ENCODE measurements around the gene OR1K1. TPM values are rescaled to one million over a fixed set of nuclear protein-coding genes. Genes with fewer than 3 reads are reported as not detected.

OR1K1 gene
- total and polyA plus RNA-seq, 9 of the 15 experiments (the other 6 are each of a cell fraction or from before 2014, with no cell fraction given): not detected

- no peaks in the 10 kb centered on the region for H4K20me1 ChIP-seq (replicated peaks; ENCODE audit: control insufficient read depth, insufficient read depth, low read length)
- no peaks in the 10 kb centered on the region for H3K79me2 ChIP-seq (ENCODE audit: control insufficient read depth, insufficient read depth, low read length)
- intact Hi-C loops (cut with micrococcal nuclease): no loop called here
- no peaks in the 10 kb centered on the region for H3K9me1 ChIP-seq (ENCODE audit: control insufficient read depth, insufficient read depth, low read length)
- CTCF ChIA-PET (ENCODE audit: low intra/inter-chr PET ratio): no interaction called here
- no peak overlapping the region for H3K9ac ChIP-seq (ENCODE audit: insufficient read depth in 1 of 2, low read depth in 2 of 2, low read length in 2 of 2)
- peaks cover 36% of the 10 kb centered on the region for H3K36me3 ChIP-seq (ENCODE audit: control insufficient read depth, insufficient read depth, low read length)
- H3K4me2 ChIP-seq (ENCODE audit: insufficient read depth, low read length): no peak overlapping the region
- in situ Hi-C loops (cut with MboI): no loop called here
- no peak overlapping the region for H3K27ac ChIP-seq (ENCODE audit: extremely low read depth, low read depth, low read length)
- no peak overlapping the region for H2AFZ ChIP-seq (ENCODE audit: low read depth, low read length)
- POLR2A ChIA-PET: interaction anchor here (0.8 kb wide), 1 partner anchor 348 kb away, joined by 3 read pairs; no protein-coding TSS in a partner anchor
- TF ChIP-seq FOXO4 (CRISPR knock-in tag; IDR thresholded peaks at IDR 0.05) (no peak), ZNF224 (CRISPR knock-in tag; IDR thresholded peaks at IDR 0.05) (no peak), NFATC3 (IDR thresholded peaks at IDR 0.05) (no peak), TAF9B (IDR thresholded peaks at IDR 0.05; ENCODE audit: partially characterized antibody) (no peak), PML (IDR thresholded peaks at IDR 0.05; ENCODE audit: low read length) (no peak), KDM2B (CRISPR knock-in tag; IDR thresholded peaks at IDR 0.05) (no peak), ZNF12 (CRISPR knock-in tag; IDR thresholded peaks at IDR 0.05) (no peak), TFAM (CRISPR knock-in tag; conservative IDR thresholded peaks at IDR 0.05) (no peak), ATF1 (CRISPR knock-in tag; IDR thresholded peaks at IDR 0.05) (no peak), ATF1 (tag; IDR thresholded peaks at IDR 0.05) (no peak), ZNF165 (CRISPR knock-in tag; IDR thresholded peaks at IDR 0.05; ENCODE audit: borderline replicate concordance) (no peak), NONO (IDR thresholded peaks at IDR 0.05; ENCODE audit: low read depth in 2 of 2, low read length in 1 of 2) (no peak), USF2 (CRISPR knock-in tag; IDR thresholded peaks at IDR 0.05) (no peak)
- TF ChIP-seq, protein P1, sequence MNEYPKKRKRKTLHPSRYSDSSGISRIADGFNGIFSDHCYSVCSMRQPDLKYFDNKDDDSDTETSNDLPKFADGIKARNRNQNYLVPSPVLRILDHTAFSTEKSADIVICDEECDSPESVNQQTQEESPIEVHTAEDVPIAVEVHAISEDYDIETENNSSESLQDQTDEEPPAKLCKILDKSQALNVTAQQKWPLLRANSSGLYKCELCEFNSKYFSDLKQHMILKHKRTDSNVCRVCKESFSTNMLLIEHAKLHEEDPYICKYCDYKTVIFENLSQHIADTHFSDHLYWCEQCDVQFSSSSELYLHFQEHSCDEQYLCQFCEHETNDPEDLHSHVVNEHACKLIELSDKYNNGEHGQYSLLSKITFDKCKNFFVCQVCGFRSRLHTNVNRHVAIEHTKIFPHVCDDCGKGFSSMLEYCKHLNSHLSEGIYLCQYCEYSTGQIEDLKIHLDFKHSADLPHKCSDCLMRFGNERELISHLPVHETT (CRISPR knock-in tag; conservative IDR thresholded peaks at IDR 0.05 in 1 of 2, IDR thresholded peaks at IDR 0.05 in 1 of 2): no peak
- 71% methylated on average over 3 of the region's 3 CpGs for WGBS (ENCODE audit: insufficient coverage, low coverage, missing lambda C conversion rate)
- no TSS peak for BruUV-seq (replicated peaks)
- no peaks in the 10 kb centered on the region for H3K4me1 ChIP-seq (replicated peaks in 1 of 2; ENCODE audit: control insufficient read depth in 2 of 2, insufficient read depth in 2 of 2, low read length in 2 of 2)
- H3K27me3 ChIP-seq (ENCODE audit: control insufficient read depth in 2 of 2, insufficient read depth in 2 of 2, low read length in 2 of 2): no peaks in the 10 kb centered on the region
- ATAC-seq: no peak
- no peak for FAIRE-seq
- no peak overlapping the region for H3K4me3 ChIP-seq
- DNase-seq (ENCODE audit: extremely low read depth in 1 of 4, low spot score in 3 of 4): no peak
- no peaks in the 10 kb centered on the region for H3K9me3 ChIP-seq (replicated peaks; ENCODE audit: control insufficient read depth, insufficient read depth, low read depth, low read length)
Observed at GRCh38 chr9:122845116-122845515, 45.2 kb downstream of the OR1K1 start.
